Measurements from ENCODE around the gene PRIM2.
"Not testable (repeated sequence)": the region's sequence is repeated elsewhere in the genome, so short reads cannot be mapped to it uniquely, and the experiment has no call there.

PRIM2 gene

GRCh38 chr6:57532660-57533059 lies 215.2 kb downstream of the PRIM2 start:
- H3K4me1 Mint-ChIP-seq (ENCODE audit: low read depth in 2 of 2); H3K27ac Mint-ChIP-seq; ATAC-seq (replicated peaks); DNase-seq; H3K4me3 Mint-ChIP-seq; H3K9me3 Mint-ChIP-seq; H3K27me3 Mint-ChIP-seq; H3K36me3 Mint-ChIP-seq (ENCODE audit: insufficient read depth): not testable (repeated sequence)

DNA sequence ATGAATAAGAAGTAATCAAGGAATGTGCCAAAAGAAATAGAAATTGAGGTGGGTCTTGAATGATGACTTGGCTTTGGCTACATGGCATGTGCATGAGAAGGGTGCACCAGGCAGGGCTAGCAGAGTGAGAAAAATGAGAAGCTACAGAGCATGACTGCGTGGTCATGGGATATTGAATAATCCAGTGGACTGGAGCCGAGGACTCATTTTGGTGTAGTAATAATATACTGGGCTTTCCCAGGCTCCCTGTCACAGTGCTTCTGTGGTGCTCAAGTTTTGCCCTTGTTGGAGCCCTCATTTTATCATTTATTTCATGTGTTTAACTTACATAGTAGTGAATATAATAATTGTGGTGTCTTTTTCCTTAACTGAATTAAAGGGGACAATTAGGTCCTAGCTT lies 217.7 kb downstream of the PRIM2 start:
- H3K4me3 Mint-ChIP-seq; ATAC-seq (replicated peaks); H3K27ac Mint-ChIP-seq; H3K27me3 Mint-ChIP-seq; H3K9me3 Mint-ChIP-seq; DNase-seq; H3K36me3 Mint-ChIP-seq (ENCODE audit: insufficient read depth); H3K4me1 Mint-ChIP-seq (ENCODE audit: low read depth in 2 of 2): not testable (repeated sequence)

GRCh38 chr6:57535994-57536393 lies 218.6 kb downstream of the PRIM2 start:
- H3K27me3 Mint-ChIP-seq; ATAC-seq (replicated peaks); H3K36me3 Mint-ChIP-seq (ENCODE audit: insufficient read depth); H3K4me3 Mint-ChIP-seq; H3K27ac Mint-ChIP-seq; H3K4me1 Mint-ChIP-seq (ENCODE audit: low read depth in 2 of 2); DNase-seq; H3K9me3 Mint-ChIP-seq: not testable (repeated sequence)

DNA sequence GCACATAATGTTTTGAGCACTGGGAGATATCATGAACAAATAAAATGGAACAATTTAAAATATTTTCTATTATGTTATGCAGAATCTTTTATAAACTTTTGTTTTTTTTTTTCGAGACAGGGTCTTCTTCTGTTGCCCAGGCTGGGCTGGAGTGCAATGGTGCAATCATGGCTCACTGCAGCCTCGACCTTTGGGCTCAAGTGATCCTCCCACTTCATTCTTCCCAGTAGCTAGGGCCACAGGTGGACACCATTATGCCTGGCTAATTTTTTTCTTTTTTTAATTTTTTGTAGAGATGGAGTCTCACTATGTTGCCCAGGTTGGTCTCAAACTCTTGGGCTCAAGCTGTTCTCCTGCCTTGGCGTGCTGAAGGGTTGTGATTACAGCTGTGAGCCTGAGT lies 220.5 kb downstream of the PRIM2 start:
- H3K4me3 Mint-ChIP-seq; H3K27me3 Mint-ChIP-seq; H3K9me3 Mint-ChIP-seq; DNase-seq; H3K27ac Mint-ChIP-seq; H3K4me1 Mint-ChIP-seq (ENCODE audit: low read depth in 2 of 2); H3K36me3 Mint-ChIP-seq (ENCODE audit: insufficient read depth); ATAC-seq (replicated peaks): not testable (repeated sequence)

GRCh38 chr6:57551961-57552360 lies 234.5 kb downstream of the PRIM2 start:
- H3K27me3 Mint-ChIP-seq; ATAC-seq (replicated peaks); H3K27ac Mint-ChIP-seq; H3K9me3 Mint-ChIP-seq; H3K36me3 Mint-ChIP-seq (ENCODE audit: insufficient read depth); H3K4me1 Mint-ChIP-seq (ENCODE audit: low read depth in 2 of 2); DNase-seq; H3K4me3 Mint-ChIP-seq: not testable (repeated sequence)

DNA sequence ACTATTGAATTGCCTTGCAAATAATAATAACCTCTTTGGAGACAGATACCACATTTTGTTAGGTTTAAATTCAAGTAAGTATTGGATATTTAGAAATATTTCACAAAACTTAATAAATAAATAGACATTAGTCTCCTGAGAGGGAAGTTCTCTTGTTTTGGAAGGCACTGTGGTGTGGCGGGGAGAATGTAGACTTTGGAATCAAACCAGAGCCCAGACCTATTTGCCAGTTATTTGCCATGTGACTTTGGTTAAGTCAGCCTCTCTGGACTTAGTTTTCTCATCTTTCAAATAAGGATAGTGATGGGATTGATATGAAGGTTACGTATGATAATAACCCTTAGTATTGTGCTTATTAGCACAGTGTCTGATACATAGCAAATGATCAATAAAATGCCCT lies 240.4 kb downstream of the PRIM2 start:
- not testable (repeated sequence) for DNase-seq; H3K27ac Mint-ChIP-seq; H3K4me3 Mint-ChIP-seq; ATAC-seq (replicated peaks); H3K36me3 Mint-ChIP-seq (ENCODE audit: insufficient read depth); H3K9me3 Mint-ChIP-seq; H3K27me3 Mint-ChIP-seq; H3K4me1 Mint-ChIP-seq (ENCODE audit: low read depth in 2 of 2)

DNA sequence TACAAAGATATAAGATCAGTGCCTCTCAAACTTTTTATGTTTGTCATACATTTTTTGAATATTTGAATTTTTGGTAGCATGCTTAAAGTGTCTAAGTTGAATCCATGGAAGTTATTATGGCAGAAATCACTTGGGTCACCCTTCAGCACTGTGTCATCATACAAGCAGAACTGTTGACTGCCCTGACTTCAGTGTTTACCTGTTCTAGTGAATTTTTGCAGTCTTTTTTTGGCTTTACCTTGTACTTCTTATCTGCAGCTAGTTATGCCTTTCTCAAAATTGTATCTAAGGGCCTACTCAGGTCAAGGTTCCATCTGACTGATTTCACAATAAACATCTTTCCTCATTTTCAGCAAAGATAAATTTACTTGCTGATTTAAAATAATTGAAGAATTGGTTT lies 241.7 kb downstream of the PRIM2 start:
- H3K4me3 Mint-ChIP-seq; H3K27ac Mint-ChIP-seq; H3K9me3 Mint-ChIP-seq; H3K36me3 Mint-ChIP-seq (ENCODE audit: insufficient read depth); H3K27me3 Mint-ChIP-seq; ATAC-seq (replicated peaks); H3K4me1 Mint-ChIP-seq (ENCODE audit: low read depth in 2 of 2); DNase-seq: not testable (repeated sequence)

DNA sequence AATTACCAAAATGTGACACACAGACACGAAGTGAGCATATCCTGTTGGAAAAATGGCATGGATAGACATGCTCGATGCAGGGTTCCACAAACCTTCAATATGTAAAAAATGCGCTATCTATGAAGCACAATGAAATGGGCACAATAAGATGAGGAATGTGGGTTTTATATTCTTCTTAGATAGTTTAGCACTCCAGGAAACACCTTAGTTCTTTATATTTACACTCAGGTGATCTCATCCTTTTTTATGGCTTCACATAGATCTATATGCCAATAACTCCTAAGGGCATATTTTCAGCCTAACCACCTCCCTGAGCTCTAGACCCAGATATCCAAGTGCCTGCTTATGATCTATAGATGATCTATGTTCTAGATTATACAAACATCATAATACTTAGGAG lies 244.8 kb downstream of the PRIM2 start:
- H3K4me1 Mint-ChIP-seq (ENCODE audit: low read depth in 2 of 2); H3K4me3 Mint-ChIP-seq; H3K9me3 Mint-ChIP-seq; H3K27me3 Mint-ChIP-seq; H3K27ac Mint-ChIP-seq; H3K36me3 Mint-ChIP-seq (ENCODE audit: insufficient read depth); DNase-seq; ATAC-seq (replicated peaks): not testable (repeated sequence)

GRCh38 chr6:57572119-57572518 lies 254.7 kb downstream of the PRIM2 start:
- not testable (repeated sequence) for H3K9me3 Mint-ChIP-seq; DNase-seq; H3K4me1 Mint-ChIP-seq (ENCODE audit: low read depth in 2 of 2); H3K27ac Mint-ChIP-seq; H3K36me3 Mint-ChIP-seq (ENCODE audit: insufficient read depth); H3K27me3 Mint-ChIP-seq; H3K4me3 Mint-ChIP-seq; ATAC-seq (replicated peaks)

- not testable (repeated sequence) for H3K27ac Mint-ChIP-seq; H3K4me3 Mint-ChIP-seq; H3K9me3 Mint-ChIP-seq; ATAC-seq (replicated peaks); H3K4me1 Mint-ChIP-seq (ENCODE audit: low read depth in 2 of 2); DNase-seq; H3K36me3 Mint-ChIP-seq (ENCODE audit: insufficient read depth); H3K27me3 Mint-ChIP-seq
Measured at GRCh38 chr6:57572844-57573243, 255.4 kb downstream of the PRIM2 start.

DNA sequence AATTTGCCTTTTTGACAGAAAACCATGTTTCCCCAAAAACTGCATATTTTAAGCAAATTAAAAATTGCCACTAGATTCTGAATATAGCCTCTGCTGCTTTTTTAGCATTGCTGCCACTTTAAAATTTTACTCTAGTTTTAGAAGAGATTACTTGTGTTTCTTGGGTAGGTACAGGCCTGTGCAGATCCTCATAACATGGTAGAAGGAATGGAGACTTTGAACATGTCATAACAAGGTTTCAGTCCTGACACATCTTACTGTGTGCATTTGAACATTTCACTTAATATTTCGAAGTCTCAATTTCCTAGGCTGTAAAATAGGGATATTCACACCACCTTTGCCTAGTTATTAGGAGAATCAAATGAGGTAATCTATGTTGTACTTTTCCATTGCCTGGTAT lies 259.6 kb downstream of the PRIM2 start:
- H3K9me3 Mint-ChIP-seq; H3K27ac Mint-ChIP-seq; DNase-seq; ATAC-seq (replicated peaks); H3K4me1 Mint-ChIP-seq (ENCODE audit: low read depth in 2 of 2); H3K27me3 Mint-ChIP-seq; H3K36me3 Mint-ChIP-seq (ENCODE audit: insufficient read depth); H3K4me3 Mint-ChIP-seq: not testable (repeated sequence)

- H3K36me3 Mint-ChIP-seq (ENCODE audit: insufficient read depth); H3K27ac Mint-ChIP-seq; H3K27me3 Mint-ChIP-seq; H3K9me3 Mint-ChIP-seq; ATAC-seq (replicated peaks); H3K4me3 Mint-ChIP-seq; H3K4me1 Mint-ChIP-seq (ENCODE audit: low read depth in 2 of 2); DNase-seq: not testable (repeated sequence)
Measured at GRCh38 chr6:57579489-57579888, 262.1 kb downstream of the PRIM2 start.

- ATAC-seq (replicated peaks); H3K9me3 Mint-ChIP-seq; H3K36me3 Mint-ChIP-seq (ENCODE audit: insufficient read depth); H3K27ac Mint-ChIP-seq; DNase-seq; H3K4me1 Mint-ChIP-seq (ENCODE audit: low read depth in 2 of 2); H3K27me3 Mint-ChIP-seq; H3K4me3 Mint-ChIP-seq: not testable (repeated sequence)
Measured at GRCh38 chr6:57581586-57581985, 264.2 kb downstream of the PRIM2 start.

DNA sequence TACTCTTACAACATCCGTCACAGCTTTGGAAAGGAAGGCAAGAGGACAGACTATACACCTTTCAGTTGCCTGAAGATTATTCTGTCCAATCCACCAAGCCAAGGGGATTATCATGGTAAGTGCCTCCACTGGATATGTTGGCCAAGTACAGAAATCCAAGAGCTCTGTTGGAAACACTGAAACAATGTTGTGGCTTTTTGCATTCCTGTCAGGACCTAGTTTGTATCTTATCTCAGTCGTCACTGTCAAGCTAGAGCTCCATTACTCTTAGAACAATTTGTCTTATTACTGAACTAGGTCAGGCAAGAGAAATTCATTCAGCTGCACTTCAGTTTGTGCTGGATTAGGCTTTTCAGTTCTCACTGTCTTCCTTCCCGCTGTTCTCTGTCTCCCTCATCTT lies 283.7 kb downstream of the PRIM2 start:
- H3K9me3 Mint-ChIP-seq; H3K4me3 Mint-ChIP-seq; H3K36me3 Mint-ChIP-seq (ENCODE audit: insufficient read depth); H3K4me1 Mint-ChIP-seq (ENCODE audit: low read depth in 2 of 2); H3K27ac Mint-ChIP-seq; ATAC-seq (replicated peaks); H3K27me3 Mint-ChIP-seq; DNase-seq: not testable (repeated sequence)

GRCh38 chr6:57605303-57605702 lies 287.9 kb downstream of the PRIM2 start:
- H3K27ac Mint-ChIP-seq; H3K36me3 Mint-ChIP-seq (ENCODE audit: insufficient read depth); DNase-seq; H3K27me3 Mint-ChIP-seq; H3K4me1 Mint-ChIP-seq (ENCODE audit: low read depth in 2 of 2); H3K4me3 Mint-ChIP-seq; ATAC-seq (replicated peaks); H3K9me3 Mint-ChIP-seq: not testable (repeated sequence)
